HCT116 (cell line): ENCODE results near the gene RASAL2. TPM values are rescaled to one million over a fixed set of nuclear protein-coding genes. Genes with fewer than 3 reads are reported as not detected.

Experiments used
- ATAC-seq: fragments of 200-7000 bp; cut with Tn5 transposase; 2 replicates; pipeline ENCODE4 v1.9.1; 2020; ENCODE audit warnings: mild to moderate bottlenecking, moderate library complexity
- BruUV-seq: library from RNA; stranded (reverse); fragments of 400-500 nt; replicated peaks from 2 replicates; lab custom pipeline; 2021; lab: Mats Ljungman, UMichigan
- CTCF ChIA-PET: fragments of 300-600 bp; sonication (Branson Sonifier 250); formaldehyde crosslinking; loops from one replicate; lab custom pipeline; 2021; ENCODE audit warnings: antibody characterized with exemption; lab: Charles Lee
- POLR2A ChIA-PET: fragments of 300-600, 350-600 bp; sonication (Branson Sonifier 250); formaldehyde crosslinking; loops from one replicate; lab custom pipeline; 2021; ENCODE audit warnings: antibody characterized with exemption; lab: Charles Lee
- RAD21 ChIA-PET, 2 experiments: fragments of 300-600 bp; sonication (Branson Sonifier 250); formaldehyde crosslinking; loops; one replicate each; lab custom pipeline; 2023; ENCODE audit warnings: low total read pairs in 2 of 2; ENCODE audit not compliant: uncharacterized antibody in 2 of 2, unreplicated experiment in 2 of 2, low non-redundant PET in 1 of 2; lab: Charles Lee
- DNase-seq: peaks from one replicate; pipeline ENCODE4 v3.0.0-alpha.2; 2010; ENCODE audit warnings: low read depth, low spot score
- H2AFZ ChIP-seq: fragments of 200-600 bp; shearing (Covaris generic), sonication (generic); 2 replicates; pipeline ENCODE4 v1.6.1; 2017; ENCODE audit warnings: low read depth, mixed run types, mixed read lengths, antibody characterized with exemption, low read length; ENCODE audit not compliant: poor library complexity, severe bottlenecking
- H3K27ac ChIP-seq: 2 replicates; pipeline ENCODE4 v1.5.1; 2012; ENCODE audit warnings: low read depth, low read length
- H3K27me3 ChIP-seq: fragments of 200-600 bp; sonication (generic); 2 replicates; pipeline ENCODE4 v1.6.1; 2016; ENCODE audit warnings: mixed run types, low read length, mixed read lengths; ENCODE audit not compliant: insufficient read depth
- H3K36me3 ChIP-seq, 2 experiments: fragments of 200-500 bp in 1 of 2; fragments of 200-600 bp in 1 of 2; sonication (Bioruptor generic) in 1 of 2; sonication (generic) in 1 of 2; 2 replicates each; pipeline versions ENCODE4 v1.5.1 to v1.6.1; 2014 to 2016; ENCODE audit warnings: low read length in 2 of 2, inconsistent platforms in 1 of 2, mixed read lengths in 1 of 2, mixed run types in 1 of 2; ENCODE audit not compliant: insufficient read depth in 2 of 2, control insufficient read depth in 1 of 2
- H3K4me1 ChIP-seq, 2 experiments: fragments of 200-600 bp in 1 of 2; sonication (generic) in 1 of 2; 2 replicates each; pipeline versions ENCODE4 v1.5.1 to v1.6.1; 2012 to 2017; ENCODE audit warnings: low read length in 2 of 2, inconsistent platforms in 1 of 2, mild to moderate bottlenecking in 1 of 2, mixed read lengths in 1 of 2, mixed run types in 1 of 2, moderate library complexity in 1 of 2; ENCODE audit not compliant: insufficient read depth in 2 of 2, control insufficient read depth in 1 of 2
- H3K4me2 ChIP-seq: fragments of 200-600 bp; sonication (generic); 2 replicates; pipeline ENCODE4 v1.6.1; 2017; ENCODE audit warnings: mixed run types, low read length, mixed read lengths
- H3K4me3 ChIP-seq, 2 experiments: fragments of 200-600 bp in 1 of 2; sonication (generic) in 1 of 2; replicated peaks in 1 of 2; 2 replicates each; pipeline ENCODE4 v1.5.1; 2011 to 2016; ENCODE audit warnings: low read length in 2 of 2, control low read depth in 1 of 2, low read depth in 1 of 2, mild to moderate bottlenecking in 1 of 2, mixed read lengths in 1 of 2, mixed run types in 1 of 2
- H3K79me2 ChIP-seq: fragments of 200-600 bp; sonication (generic); 2 replicates; pipeline ENCODE4 v1.6.1; 2017; ENCODE audit warnings: mild to moderate bottlenecking, mixed run types, low read length, moderate library complexity, mixed read lengths; ENCODE audit not compliant: insufficient read depth
- H3K9ac ChIP-seq: fragments of 200-600 bp; sonication (generic); 2 replicates; pipeline ENCODE4 v1.6.1; 2016; ENCODE audit warnings: low read length, mixed read lengths
- H3K9me2 ChIP-seq: fragments of 200-600 bp; sonication (generic), shearing (Covaris generic); 2 replicates; pipeline ENCODE4 v1.6.1; 2017; ENCODE audit warnings: mixed run types, mild to moderate bottlenecking, moderate library complexity; ENCODE audit not compliant: insufficient read depth
- H3K9me3 ChIP-seq, 2 experiments: fragments of 200-500 bp in 1 of 2; fragments of 200-600 bp in 1 of 2; sonication (Bioruptor generic) in 1 of 2; sonication (generic) in 1 of 2; 2 replicates each; pipeline ENCODE4 v1.6.1; 2014 to 2017; ENCODE audit warnings: low read length in 2 of 2, mixed read lengths in 2 of 2, inconsistent platforms in 1 of 2, low read depth in 1 of 2, mild to moderate bottlenecking in 1 of 2, mixed run types in 1 of 2, moderate library complexity in 1 of 2; ENCODE audit not compliant: control insufficient read depth in 1 of 2, insufficient read depth in 1 of 2
- H4K20me1 ChIP-seq: fragments of 200-600 bp; sonication (generic), shearing (Covaris generic); 2 replicates; pipeline ENCODE4 v1.6.1; 2017; ENCODE audit warnings: mixed run types, mild to moderate bottlenecking, moderate library complexity; ENCODE audit not compliant: insufficient read depth
- EGR1 ChIP-seq: IDR thresholded peaks from 2 replicates; pipeline ENCODE4 v1.6.1; 2012; ENCODE audit warnings: low read depth
- EZH2 ChIP-seq: fragments of 200-600 bp; sonication (generic); IDR thresholded peaks from 2 replicates; pipeline ENCODE4 v1.6.1; 2017; ENCODE audit warnings: antibody characterized with exemption, mixed run types
- EZH2phosphoT487 ChIP-seq: fragments of 200-600 bp; IDR thresholded peaks from 2 replicates; pipeline ENCODE4 v1.6.1; 2018; ENCODE audit warnings: antibody characterized with exemption, borderline replicate concordance
- RAD21 ChIP-seq: IDR thresholded peaks from 2 replicates; pipeline ENCODE4 v1.6.1; 2012; ENCODE audit warnings: low read depth, mild to moderate bottlenecking
- SIN3A ChIP-seq: IDR thresholded peaks from 2 replicates; pipeline ENCODE4 v1.6.1; 2012; ENCODE audit warnings: low read depth
- SP1 ChIP-seq: IDR thresholded peaks from 2 replicates; pipeline ENCODE4 v1.6.1; 2012; ENCODE audit warnings: low read depth
- TCF7L2 ChIP-seq: IDR thresholded peaks from 2 replicates; pipeline ENCODE4 v1.7.0; 2011; ENCODE audit warnings: borderline replicate concordance, inconsistent platforms; ENCODE audit not compliant: insufficient read depth, insufficient read length; ENCODE audit errors: extremely low read depth
- YY1 ChIP-seq: IDR thresholded peaks from 2 replicates; pipeline ENCODE4 v1.6.1; 2011; ENCODE audit warnings: low read length, low read depth, moderate library complexity, mild to moderate bottlenecking; ENCODE audit not compliant: insufficient replicate concordance; ENCODE audit errors: extremely low read depth
- ZNF274 ChIP-seq: fragments of 200-500 bp; sonication (Bioruptor generic); IDR thresholded peaks from 2 replicates; pipeline ENCODE4 v1.6.1; 2014; ENCODE audit warnings: mild to moderate bottlenecking, low read depth, low read length, inconsistent platforms
- intact Hi-C: fragments of 100-400 bp; cut with micrococcal nuclease; formaldehyde crosslinking; loops from 2 replicates; pipeline ENCODE4 v1.10.0; 2022
- total RNA-seq: library from RNA; stranded (reverse); gene quantifications from one replicate; pipeline ENCODE4 v1.2.1, GENCODE V29; 2021; ENCODE audit not compliant: unreplicated experiment

Gene RASAL2
- total RNA-seq, 1 experiment from 2014 or later, result 11.7 TPM

DNA sequence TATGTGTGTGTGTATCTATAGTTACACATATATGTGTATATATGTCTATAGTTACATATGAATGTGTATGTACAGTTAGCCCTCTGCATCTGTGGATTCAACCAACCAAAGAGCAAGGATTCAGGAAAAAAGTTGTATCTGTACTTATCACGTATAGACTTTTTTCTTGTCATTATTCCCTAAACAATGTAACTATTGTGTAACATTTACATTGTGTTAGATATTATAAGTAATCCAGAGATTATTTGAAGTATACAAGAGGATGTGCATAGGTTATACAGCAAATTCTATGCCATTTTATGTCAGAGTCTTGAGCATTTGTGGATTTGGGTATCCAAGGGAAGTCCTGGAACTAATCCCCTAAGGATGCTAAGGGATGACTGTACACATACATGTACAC, 71.3 kb downstream of the RASAL2 start:
- Histone ChIP-seq H4K20me1 (no peaks in the 10 kb centered on the region), H3K9me2 (peaks cover 5% of the 10 kb centered on the region; the same call in 1 of the 2 replicates), H3K27ac (no peak overlapping the region), H3K4me1 (0 out of 4 replicates have a peak, but pooled peaks cover 0 to 3% of the 10 kb centered on the region in 2 experiments), H3K36me3 (no peaks in the 10 kb centered on the region), H3K4me2 (no peak overlapping the region), H2AFZ (no peak overlapping the region), H3K27me3 (no peaks in the 10 kb centered on the region), H3K9me3 (no peaks in the 10 kb centered on the region), H3K9ac (no peak overlapping the region), H3K79me2 (peaks cover 5% of the 10 kb centered on the region; the same call in 1 of the 2 replicates), H3K4me3 (no peak overlapping the region)
- no peak for ATAC-seq
- intact Hi-C loops, result no loop called here
- BruUV-seq, result no TSS peak
- RAD21 ChIA-PET, result no interaction called here
- CTCF ChIA-PET, result no interaction called here
- DNase-seq, result no peak
- POLR2A ChIA-PET, result no interaction called here
- TF ChIP-seq ZNF274 (no peak), TCF7L2 (no peak)

DNA sequence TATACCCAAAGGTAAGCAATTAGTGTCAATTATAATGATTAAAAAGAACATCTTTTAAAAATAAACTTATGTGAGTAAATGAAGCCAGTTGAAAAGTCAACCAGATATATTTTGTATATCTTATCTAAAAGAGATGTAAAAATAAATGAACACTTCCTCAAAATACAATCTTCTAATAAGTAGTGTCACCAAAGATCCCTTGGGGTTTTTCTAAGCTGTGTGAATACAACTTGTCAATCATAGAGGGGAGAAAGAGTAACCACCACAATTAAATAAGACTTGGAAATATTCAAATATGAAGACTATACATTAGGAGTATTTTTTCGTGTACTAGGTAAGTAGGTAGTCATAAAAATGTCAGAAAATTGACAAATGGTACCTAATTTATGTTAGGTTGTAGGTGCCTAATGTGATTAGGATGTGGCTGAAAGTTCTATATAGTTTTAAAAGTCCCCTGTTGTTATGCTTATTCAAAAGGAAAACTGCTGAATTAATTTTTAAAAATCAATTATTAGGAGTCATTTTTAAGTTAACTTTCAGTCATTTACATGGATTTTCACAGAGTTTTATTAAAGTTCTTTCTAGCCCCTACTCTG, 72.6 kb downstream of the RASAL2 start:
- Histone ChIP-seq H3K9me3 (no peaks in the 10 kb centered on the region), H3K36me3 (no peaks in the 10 kb centered on the region), H3K27ac (no peak overlapping the region), H3K27me3 (no peaks in the 10 kb centered on the region), H3K4me2 (no peak overlapping the region), H3K9ac (no peak overlapping the region), H3K9me2 (peaks cover 5% of the 10 kb centered on the region; the same call in 1 of the 2 replicates), H2AFZ (no peak overlapping the region), H3K4me3 (no peak overlapping the region), H4K20me1 (no peaks in the 10 kb centered on the region), H3K4me1 (0 out of 4 replicates have a peak, but pooled peaks cover 0 to 3% of the 10 kb centered on the region in 2 experiments), H3K79me2 (peaks cover 5% of the 10 kb centered on the region; the same call in 1 of the 2 replicates)
- ATAC-seq (no peak), DNase-seq (no peak)
- TF ChIP-seq EGR1 (no peak), EZH2 (no peak), ZNF274 (no peak), RAD21 (no peak), EZH2phosphoT487 (no peak), YY1 (no peak), SIN3A (no peak), SP1 (no peak)
- no TSS peak for BruUV-seq
- ChIA-PET POLR2A (no interaction called here), RAD21 (no interaction called here), CTCF (no interaction called here)
- intact Hi-C loops, result no loop called here
